GM23338 (cell line): ENCODE results near the gene CBLN3. TPM values are rescaled to one million over a fixed set of nuclear protein-coding genes. Genes with fewer than 3 reads are reported as not detected.
A peak's percentile ranks its signal among the peaks of the same experiment; 100 is the strongest.
"Not testable (repeated sequence)": the region's sequence is repeated elsewhere in the genome, so short reads cannot be mapped to it uniquely, and the experiment has no call there.

ENCODE experiments used
- ATAC-seq: fragments of 200-7000 bp; cut with Tn5 transposase; 3 replicates; pipeline ENCODE4 v1.9.1; 2020
- DNase-seq: peaks from one replicate; pipeline ENCODE4 v3.0.0-alpha.2; 2015; ENCODE audit warnings: low spot score
- H2AFZ ChIP-seq: fragments of 200-600 bp; sonication (generic); 2 replicates; pipeline ENCODE4 v1.8.0; 2016; ENCODE audit warnings: antibody characterized with exemption, mild to moderate bottlenecking, moderate library complexity
- H3F3A ChIP-seq: fragments of 200-600 bp; sonication (generic); replicated peaks from 2 replicates; pipeline ENCODE4 v1.8.0; 2017; ENCODE audit warnings: antibody characterized with exemption, mixed run types, low read depth
- H3K27ac ChIP-seq: fragments of 200-600 bp; sonication (generic); 2 replicates; pipeline ENCODE4 v1.6.1; 2016; ENCODE audit warnings: low read depth
- H3K27me3 ChIP-seq: fragments of 200-600 bp; sonication (generic); 2 replicates; pipeline ENCODE4 v1.8.0; 2016; ENCODE audit warnings: mild to moderate bottlenecking, mixed run types, moderate library complexity; ENCODE audit not compliant: insufficient read depth
- H3K36me3 ChIP-seq: fragments of 200-600 bp; sonication (generic); 2 replicates; pipeline ENCODE4 v1.8.0; 2016; ENCODE audit warnings: mild to moderate bottlenecking; ENCODE audit not compliant: insufficient read depth
- H3K4me1 ChIP-seq: fragments of 200-600 bp; sonication (generic); 2 replicates; pipeline ENCODE4 v1.8.0; 2016; ENCODE audit warnings: mild to moderate bottlenecking, moderate library complexity; ENCODE audit not compliant: insufficient read depth
- H3K4me2 ChIP-seq: fragments of 200-600 bp; sonication (generic); 2 replicates; pipeline ENCODE4 v1.7.1; 2017; ENCODE audit warnings: mixed run types
- H3K4me3 ChIP-seq: fragments of 200-600 bp; sonication (generic); 2 replicates; pipeline ENCODE4 v1.6.1; 2016; ENCODE audit warnings: mixed run types
- H3K79me2 ChIP-seq: fragments of 200-600 bp; sonication (generic); replicated peaks from 2 replicates; pipeline ENCODE4 v1.8.0; 2017; ENCODE audit warnings: mild to moderate bottlenecking; ENCODE audit not compliant: insufficient read depth
- H3K9me2 ChIP-seq: fragments of 200-600 bp; sonication (generic); 2 replicates; pipeline ENCODE4 v1.8.0; 2017; ENCODE audit not compliant: insufficient read depth
- H4K20me1 ChIP-seq: fragments of 200-600 bp; sonication (generic); replicated peaks from 2 replicates; pipeline ENCODE4 v1.8.0; 2017; ENCODE audit warnings: mild to moderate bottlenecking; ENCODE audit not compliant: insufficient read depth
- H3K27ac Mint-ChIP-seq: 2 replicates; pipeline ENCODE4 v1.8.0; 2020; ENCODE audit warnings: inconsistent platforms, mild to moderate bottlenecking, moderate library complexity, mixed read lengths
- H3K27me3 Mint-ChIP-seq: 3 replicates; pipeline ENCODE4 v1.8.0; 2022; ENCODE audit warnings: low read depth, mild to moderate bottlenecking, moderate library complexity, mixed read lengths, inconsistent platforms; ENCODE audit not compliant: insufficient read depth, poor library complexity
- H3K36me3 Mint-ChIP-seq: 3 replicates; pipeline ENCODE4 v1.8.0; 2021; ENCODE audit warnings: low read depth, mild to moderate bottlenecking, inconsistent platforms, moderate library complexity, mixed read lengths
- H3K4me1 Mint-ChIP-seq: 3 replicates; pipeline ENCODE4 v1.8.0; 2020; ENCODE audit warnings: mild to moderate bottlenecking, inconsistent platforms, mixed read lengths
- H3K4me3 Mint-ChIP-seq: 3 replicates; pipeline ENCODE4 v1.8.0; 2021; ENCODE audit warnings: moderate library complexity, mild to moderate bottlenecking, inconsistent platforms, mixed read lengths
- H3K9me3 Mint-ChIP-seq: 3 replicates; pipeline ENCODE4 v1.8.0; 2020; ENCODE audit warnings: moderate library complexity, mild to moderate bottlenecking, inconsistent platforms, mixed read lengths
- CREB1 ChIP-seq: fragments of 250-450 bp; sonication (Bioruptor Pico); IDR thresholded peaks from 2 replicates; pipeline ENCODE4 v1.5.0; 2020; ENCODE audit warnings: low read depth, mild to moderate bottlenecking, moderate library complexity
- EZH2 ChIP-seq: fragments of 200-600 bp; sonication (generic); IDR thresholded peaks from one replicate; pipeline ENCODE4 v1.8.0; 2017; ENCODE audit warnings: antibody characterized with exemption, mild to moderate bottlenecking, low read depth; ENCODE audit not compliant: unreplicated experiment
- EZH2phosphoT487 ChIP-seq: fragments of 200-600 bp; sonication (generic); IDR thresholded peaks from one replicate; pipeline ENCODE4 v1.8.1; 2018; ENCODE audit warnings: antibody characterized with exemption; ENCODE audit not compliant: unreplicated experiment
- NANOG ChIP-seq: IDR thresholded peaks from 2 replicates; pipeline ENCODE4 v1.6.1; 2016; ENCODE audit warnings: antibody characterized with exemption, borderline replicate concordance
- POLR2AphosphoS5 ChIP-seq: IDR thresholded peaks from 2 replicates; pipeline ENCODE4 v1.6.1; 2016; ENCODE audit warnings: antibody characterized with exemption, low read depth
- ZNF114 ChIP-seq: fragments of 250-450 bp; sonication (Bioruptor Pico); IDR thresholded peaks from 2 replicates; pipeline ENCODE4 v1.5.0; 2020; ENCODE audit warnings: mild to moderate bottlenecking, moderate library complexity
- ZNF331 ChIP-seq: fragments of 250-450 bp; sonication (Bioruptor Pico); IDR thresholded peaks from 2 replicates; pipeline ENCODE4 v1.5.0; 2020; ENCODE audit warnings: low read depth, mild to moderate bottlenecking, moderate library complexity
- polyA plus RNA-seq: library from polyadenylated mRNA; unstranded; fragments of >200 nt; fragmentation: Nextera tagmentation; extraction: Ambion mirVana; gene quantifications from 2 replicates; pipeline ENCODE4 v1.2.1, GENCODE V29; 2016
- total RNA-seq: library from RNA; depleted of rRNA; stranded (reverse); fragments of >200 nt; shearing (Covaris generic); gene quantifications from 2 replicates; pipeline ENCODE4 v1.2.3, GENCODE V29; 2014

The CBLN3 gene
- total and polyA plus RNA-seq, 2 experiments from 2014 or later: 0.07 to 0.19 TPM

DNA sequence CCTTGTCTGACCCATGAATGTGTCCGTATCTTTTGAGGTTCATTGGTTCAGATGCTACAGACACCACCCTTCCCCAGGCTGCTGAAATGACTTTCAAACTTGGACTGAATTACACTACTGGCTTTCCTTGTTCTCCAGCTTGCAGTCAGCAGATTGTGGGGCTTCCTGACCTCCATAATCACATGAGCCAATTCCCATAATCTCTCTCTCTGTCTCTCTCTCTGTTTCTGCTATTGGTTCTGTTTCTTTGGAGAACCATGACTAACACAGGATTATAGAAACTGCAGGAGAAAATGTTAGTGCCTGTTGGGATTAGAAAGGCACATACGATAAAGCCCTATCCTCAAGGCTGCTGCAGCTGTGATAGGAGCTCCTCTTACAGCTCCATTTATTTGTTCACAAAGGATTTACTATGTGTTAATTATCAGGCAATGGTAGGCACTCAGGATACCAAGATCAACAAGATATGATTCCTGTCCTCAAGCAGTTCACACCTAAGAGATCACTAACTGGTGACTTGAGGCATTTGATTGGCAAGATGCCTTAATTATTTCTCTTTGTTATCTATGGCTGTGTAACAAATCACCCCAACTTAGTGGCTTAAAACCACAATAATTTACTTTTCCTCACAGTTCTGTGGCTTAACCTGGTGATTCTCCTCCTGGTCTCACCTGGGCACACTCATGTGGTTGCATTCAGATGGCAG is 40.8 kb downstream of the CBLN3 start:
- Histone ChIP-seq H3K4me2 (no peak overlapping the region), H3K27me3 (no peaks in the 10 kb centered on the region), H3K27ac (no peak overlapping the region), H4K20me1 (no peaks in the 10 kb centered on the region), H3K4me3 (no peak overlapping the region), H3K9me2 (no peaks in the 10 kb centered on the region), H3K79me2 (no peaks in the 10 kb centered on the region), H3K4me1 (peaks cover 16% of the 10 kb centered on the region; the same call in 1 of the 2 replicates), H3K36me3 (no peaks in the 10 kb centered on the region), H2AFZ (peak overlapping the region; percentile 86), H3F3A (0 out of 2 replicates have a peak, but pooled peaks cover 4% of the 10 kb centered on the region)
- Mint-ChIP-seq H3K27me3 (peaks cover 2% of the 10 kb centered on the region), H3K4me3 (no peak overlapping the region), H3K4me1 (peaks cover 16% of the 10 kb centered on the region), H3K9me3 (no peaks in the 10 kb centered on the region), H3K36me3 (no peaks in the 10 kb centered on the region), H3K27ac (no peak overlapping the region)
- ATAC-seq: no peak
- no peak for DNase-seq
- TF ChIP-seq NANOG (no peak), POLR2AphosphoS5 (no peak), EZH2 (no peak)

DNA sequence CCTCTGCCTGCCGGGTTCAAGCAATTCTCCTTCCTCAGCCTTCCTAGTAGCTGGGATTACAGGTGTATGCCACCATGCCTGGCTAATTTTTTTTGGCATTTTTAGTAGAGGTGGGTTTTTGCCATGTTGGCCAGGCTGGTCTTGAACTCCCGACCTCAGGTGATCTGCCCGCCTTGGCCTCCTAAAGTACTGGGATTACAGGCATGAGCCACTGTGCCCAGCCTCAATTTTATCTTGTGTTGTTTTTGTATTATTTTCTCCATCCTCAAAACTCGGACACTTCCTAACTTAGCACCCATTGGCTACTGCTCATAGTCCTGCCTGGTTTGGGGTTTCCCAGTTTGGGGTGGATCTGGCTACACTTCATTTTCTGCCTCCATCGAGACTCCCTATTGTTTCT is 41.9 kb downstream of the CBLN3 start:
- not testable (repeated sequence) for H3K27me3 Mint-ChIP-seq, H3K4me2 ChIP-seq, H3K27ac Mint-ChIP-seq, ATAC-seq, H3K36me3 ChIP-seq, H4K20me1 ChIP-seq, DNase-seq, H3K9me2 ChIP-seq, H3K79me2 ChIP-seq, H3K4me3 ChIP-seq, H2AFZ ChIP-seq, H3K4me3 Mint-ChIP-seq, H3K9me3 Mint-ChIP-seq, H3F3A ChIP-seq, H3K36me3 Mint-ChIP-seq, H3K27ac ChIP-seq, H3K27me3 ChIP-seq
- H3K4me1 ChIP-seq: peaks cover 14% of the 10 kb centered on the region; the same call in 1 of the 2 replicates
- peaks cover 13% of the 10 kb centered on the region for H3K4me1 Mint-ChIP-seq

DNA sequence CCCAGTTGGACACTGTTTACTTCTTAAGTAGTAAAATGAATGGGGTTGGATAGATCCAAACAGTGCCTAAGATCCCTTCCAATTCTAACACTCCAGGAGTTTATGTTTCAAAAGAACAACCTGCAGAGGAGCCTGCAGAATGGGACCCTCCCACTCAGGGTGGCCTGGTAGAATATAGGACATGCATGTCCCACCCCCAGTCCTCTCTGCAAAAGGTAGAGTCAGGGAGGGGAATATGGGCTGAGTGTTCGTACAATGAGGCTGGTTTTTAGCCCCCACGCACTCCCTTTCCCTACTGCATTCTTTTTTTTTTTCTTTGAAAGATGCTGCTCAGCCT is 42.5 kb downstream of the CBLN3 start:
- no peaks in the 10 kb centered on the region for H4K20me1 ChIP-seq
- Mint-ChIP-seq H3K9me3 (no peaks in the 10 kb centered on the region), H3K27me3 (peaks cover 2% of the 10 kb centered on the region), H3K4me1 (peaks cover 7% of the 10 kb centered on the region), H3K27ac (no peak overlapping the region), H3K36me3 (no peaks in the 10 kb centered on the region), H3K4me3 (no peak overlapping the region)
- DNase-seq (no peak), ATAC-seq (no peak)
- H3K27me3 ChIP-seq: no peaks in the 10 kb centered on the region
- H3K4me2 ChIP-seq: no peak overlapping the region
- H3K9me2 ChIP-seq: no peaks in the 10 kb centered on the region
- no peak overlapping the region for H3K27ac ChIP-seq
- no peaks in the 10 kb centered on the region for H3K79me2 ChIP-seq
- peaks cover 8% of the 10 kb centered on the region; the same call in 1 of the 2 replicates for H3K4me1 ChIP-seq
- no peak overlapping the region for H2AFZ ChIP-seq
- TF ChIP-seq ZNF114 (CRISPR knock-in tag) (no peak), ZNF331 (no peak), NANOG (no peak), EZH2phosphoT487 (no peak), CREB1 (no peak)
- H3K36me3 ChIP-seq: no peaks in the 10 kb centered on the region
- H3F3A ChIP-seq: 0 out of 2 replicates have a peak, but pooled peaks cover 4% of the 10 kb centered on the region
- H3K4me3 ChIP-seq: no peak overlapping the region
